Cortex of kidney (tissue), 1 donor: ENCODE measurements around the gene ENTPD5.
"Not testable (repeated sequence)": the region's sequence is repeated elsewhere in the genome, so short reads cannot be mapped to it uniquely, and the experiment has no call there.

ENCODE experiments used
- DNase-seq: peaks from one replicate; lab custom pipeline; 2025; lab: John Stamatoyannopoulos, UW

ENTPD5 gene

DNA sequence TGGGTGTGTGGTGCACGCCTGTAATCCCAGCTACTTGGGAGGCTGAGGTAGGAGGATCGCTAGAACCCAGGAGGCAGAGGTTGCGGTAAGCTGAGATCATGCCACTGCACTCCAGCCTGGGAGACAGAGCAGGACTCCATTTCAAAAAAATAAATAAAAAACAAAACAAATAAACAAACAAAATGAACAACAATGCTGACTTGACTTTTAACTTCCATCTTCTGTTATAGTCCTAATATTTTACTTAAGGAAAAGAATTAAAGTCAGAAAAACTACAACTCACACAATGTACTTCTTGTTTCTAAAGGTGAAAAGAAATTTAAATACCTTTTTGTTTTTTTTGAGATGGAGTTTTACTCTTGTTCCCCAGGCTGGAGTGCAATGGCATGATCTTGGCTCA lies 13.4 kb downstream of the ENTPD5 start:
- not testable (repeated sequence) for DNase-seq

- DNase-seq = no peak
These were observed 20.4 kb downstream of the ENTPD5 start for GRCh38 chr14:73998726-73999125.

GRCh38 chr14:73997944-73998447 lies 21.1 kb downstream of the ENTPD5 start:
- DNase-seq = no peak

GRCh38 chr14:73997108-73997943 lies 21.8 kb downstream of the ENTPD5 start:
- DNase-seq = no peak

DNA sequence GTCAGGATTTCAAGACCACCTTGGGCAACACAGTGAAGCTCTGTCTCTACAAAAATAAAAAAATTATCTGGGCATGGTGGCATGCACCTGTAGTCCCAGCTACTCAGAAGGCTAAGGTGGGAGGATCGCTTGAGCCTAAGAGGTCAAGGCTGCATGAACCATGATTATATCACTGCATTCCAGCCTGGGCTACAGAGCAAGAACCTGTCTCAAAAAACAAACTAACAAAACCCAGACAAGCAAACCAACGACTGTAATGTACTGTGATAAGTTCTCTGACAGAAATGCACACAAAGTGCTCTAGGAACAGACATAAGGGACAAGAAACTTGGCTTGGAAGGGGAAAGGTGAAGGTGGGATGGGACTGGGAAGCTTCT lies 22.4 kb downstream of the ENTPD5 start:
- DNase-seq = no peak

DNA sequence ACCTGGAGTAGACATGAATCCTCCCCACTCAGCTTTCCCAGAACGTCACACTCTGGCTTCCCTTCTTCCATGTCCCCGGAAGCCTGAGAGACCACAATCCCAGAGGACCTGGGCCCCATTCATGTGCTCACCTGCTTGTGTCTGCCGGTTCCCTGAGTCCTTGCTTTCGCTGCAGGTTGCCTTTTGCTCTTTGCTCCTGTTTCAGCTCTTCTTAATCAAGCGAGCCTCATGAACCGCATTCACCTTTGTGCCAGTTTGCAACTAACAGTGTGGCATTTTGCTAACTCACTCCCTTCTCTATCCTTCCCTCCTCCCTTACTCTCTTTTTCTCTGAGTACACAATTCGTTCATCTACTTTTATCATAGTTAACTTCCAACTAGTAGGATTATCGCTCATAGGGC lies 23.1 kb downstream of the ENTPD5 start:
- DNase-seq = no peak

DNA sequence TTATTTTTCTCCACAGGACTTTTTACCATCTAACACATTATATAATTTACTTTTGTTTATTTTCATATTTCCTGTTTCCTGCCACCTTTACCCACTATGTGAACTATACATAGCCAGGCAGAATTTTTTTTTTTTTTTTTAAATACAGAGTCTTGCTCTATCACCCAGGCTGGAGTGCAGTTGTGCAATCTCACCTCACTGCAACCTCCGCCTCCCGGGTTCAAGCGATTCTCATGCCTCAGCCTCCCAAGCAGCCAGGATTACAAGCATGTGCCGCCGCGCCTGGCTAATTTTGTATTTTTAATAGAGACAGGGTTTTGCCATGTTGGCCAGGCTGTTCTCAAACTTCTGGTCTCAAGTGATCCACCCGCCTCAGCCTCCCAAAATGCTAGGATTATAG lies 24.2 kb downstream of the ENTPD5 start:
- DNase-seq = not testable (repeated sequence)

DNA sequence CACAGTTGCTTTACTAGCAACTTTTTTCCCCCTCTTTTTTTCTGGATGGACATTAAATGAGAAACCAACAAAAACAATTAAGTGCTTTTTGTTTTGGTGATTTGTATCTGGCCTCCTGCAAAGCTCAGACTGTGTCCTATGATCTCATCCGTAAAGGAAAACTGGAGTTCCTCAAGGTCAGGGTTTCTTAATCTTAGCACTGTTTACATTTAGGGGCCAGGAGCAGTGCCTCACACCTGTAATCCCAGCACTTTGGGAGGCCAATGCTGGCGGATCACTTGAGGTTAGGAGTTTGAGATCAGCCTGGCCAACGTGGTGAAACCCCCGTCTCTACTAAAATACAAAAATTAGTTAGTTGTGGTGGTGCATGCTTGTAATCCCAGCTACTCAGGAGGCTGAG lies 28.0 kb downstream of the ENTPD5 start:
- no peak for DNase-seq

DNA sequence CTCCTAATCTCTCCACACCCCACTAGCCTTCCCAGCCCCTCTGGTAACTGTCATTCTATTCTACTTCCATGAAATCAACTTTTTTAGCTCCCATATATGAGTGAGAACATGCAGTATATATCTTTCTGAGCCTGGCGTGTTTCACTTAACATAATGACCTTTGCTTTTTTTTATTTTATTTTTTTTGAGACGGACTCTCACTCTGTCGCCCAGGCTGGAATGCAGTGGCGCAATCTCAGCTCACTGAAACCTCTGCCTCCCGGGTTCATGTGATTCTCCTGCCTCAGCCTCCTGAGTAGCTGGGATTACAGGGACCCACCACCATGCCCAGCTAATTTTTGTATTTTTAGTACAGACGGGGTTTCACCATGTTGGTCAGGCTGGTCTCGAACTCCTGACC lies 30.4 kb downstream of the ENTPD5 start:
- DNase-seq = not testable (repeated sequence)

DNA sequence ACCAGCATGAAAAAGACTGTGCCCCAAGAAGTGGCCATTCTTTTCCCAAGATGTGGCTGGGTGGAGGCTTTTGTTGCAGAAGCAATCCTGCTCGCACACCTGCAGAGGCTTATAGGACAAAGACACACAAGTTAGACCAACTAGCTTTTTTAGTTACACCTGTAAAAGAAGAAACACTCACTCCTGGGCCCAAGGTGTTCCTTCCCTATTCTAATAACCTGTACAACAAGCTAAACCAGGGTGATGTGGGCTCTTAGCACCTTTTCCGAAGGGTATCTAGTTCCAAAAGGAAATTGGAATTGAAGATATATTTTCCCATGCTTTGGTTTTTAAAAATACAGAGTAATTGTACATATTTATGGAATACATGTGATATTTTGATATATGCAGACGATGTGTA lies 31.0 kb downstream of the ENTPD5 start:
- DNase-seq = no peak

- no peak for DNase-seq
These were observed 41.2 kb downstream of the ENTPD5 start for GRCh38 chr14:73977896-73978295.

- no peak for DNase-seq
These were observed 43.0 kb downstream of the ENTPD5 start for GRCh38 chr14:73976125-73976524.

- DNase-seq = no peak
These were observed 45.6 kb downstream of the ENTPD5 start for GRCh38 chr14:73973497-73973896.

DNA sequence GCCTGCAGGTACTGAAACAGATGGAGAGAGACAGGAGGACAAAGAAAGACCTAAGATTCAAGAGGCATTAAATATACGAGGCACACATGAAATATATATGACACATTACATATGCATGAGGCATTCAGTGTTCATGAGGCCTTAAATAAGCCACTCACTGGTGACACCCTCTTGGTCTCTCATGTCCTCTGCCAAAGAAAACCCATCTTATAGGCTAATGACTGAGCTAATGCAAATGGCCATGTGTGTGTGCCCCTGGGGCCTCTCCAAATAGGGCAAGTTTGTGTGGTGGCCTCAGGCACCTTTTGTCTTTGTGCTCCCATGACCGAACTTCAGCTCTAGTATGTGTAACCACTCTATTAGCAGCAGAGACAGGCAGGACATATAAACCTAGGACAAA lies 50.2 kb downstream of the ENTPD5 start:
- no peak for DNase-seq

DNA sequence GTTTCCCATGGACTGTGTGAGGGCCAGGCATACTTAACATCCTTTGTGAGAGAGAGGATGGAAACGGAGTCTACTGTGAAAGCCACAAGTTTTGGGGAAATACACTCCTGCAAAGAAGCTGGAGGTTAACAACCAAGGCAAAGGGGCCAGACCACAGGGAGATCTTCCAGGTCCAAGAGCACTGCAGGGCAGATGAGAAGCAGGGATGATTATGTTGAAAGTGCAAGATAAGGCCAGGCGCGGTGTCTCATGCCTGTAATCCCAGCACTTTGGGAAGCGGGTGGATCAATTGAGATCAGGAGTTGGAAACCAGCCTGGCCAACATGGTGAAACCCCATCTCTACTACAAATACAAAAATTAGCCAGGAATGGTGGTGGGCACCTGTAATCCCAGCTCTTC lies 53.9 kb downstream of the ENTPD5 start:
- no peak for DNase-seq

DNA sequence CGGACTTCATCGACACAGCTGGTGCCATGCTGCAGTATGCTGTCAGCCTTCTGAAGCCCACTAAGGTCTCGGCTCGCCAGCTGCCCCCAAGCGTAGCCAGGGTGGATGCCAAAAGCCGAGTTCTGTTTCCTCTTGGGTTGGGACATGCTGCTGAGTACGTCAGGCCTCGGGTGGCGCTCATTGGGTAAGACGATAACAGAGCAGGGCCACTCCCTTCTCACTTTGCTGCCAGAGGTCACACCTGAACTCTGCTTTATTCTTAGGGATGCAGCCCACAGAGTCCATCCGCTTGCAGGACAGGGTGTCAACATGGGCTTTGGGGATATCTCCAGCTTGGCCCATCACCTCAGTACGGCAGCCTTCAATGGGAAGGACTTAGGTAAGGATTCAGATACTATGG lies 57.9 kb downstream of the ENTPD5 start:
- no peak for DNase-seq

- no peak for DNase-seq
These were observed 60.5 kb downstream of the ENTPD5 start for GRCh38 chr14:73958591-73958990.

DNA sequence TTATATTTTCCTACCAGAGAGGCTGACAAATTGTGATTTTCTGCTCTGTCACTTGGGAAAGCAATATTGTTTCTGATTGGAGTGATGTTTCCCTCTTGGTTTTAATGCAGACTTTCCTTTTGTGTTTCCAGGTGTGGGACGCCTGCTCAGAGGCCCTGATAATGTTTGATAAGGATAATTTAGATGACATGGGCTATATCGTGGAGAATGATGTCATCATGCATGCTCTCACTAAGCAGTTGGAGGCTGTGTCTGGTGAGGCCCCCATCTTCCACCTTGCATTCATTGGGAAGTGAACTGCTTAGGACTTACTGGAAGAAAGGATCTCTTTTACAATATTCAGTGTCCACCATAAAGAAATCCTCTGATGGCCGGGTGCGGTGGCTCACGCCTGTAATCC lies 63.4 kb downstream of the ENTPD5 start:
- no peak for DNase-seq

DNA sequence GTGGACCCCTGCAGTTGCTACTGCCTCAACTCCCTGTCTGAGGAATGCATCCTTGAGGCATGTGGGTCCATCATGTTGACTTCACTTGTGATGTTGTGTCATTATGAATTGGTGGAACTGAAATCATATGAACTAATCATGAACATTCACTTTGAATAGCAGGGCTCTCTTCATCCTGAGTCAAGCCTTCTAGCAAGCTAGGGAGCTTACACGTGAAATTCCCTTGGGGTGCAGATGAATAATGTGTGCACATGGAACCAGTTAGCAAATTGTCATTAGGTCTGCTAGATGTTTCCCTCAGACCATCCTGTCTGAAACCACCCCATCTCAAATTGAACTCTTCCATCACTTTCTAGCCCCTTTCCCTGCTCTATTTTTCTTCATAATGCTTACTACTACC lies 65.4 kb downstream of the ENTPD5 start:
- no peak for DNase-seq

DNA sequence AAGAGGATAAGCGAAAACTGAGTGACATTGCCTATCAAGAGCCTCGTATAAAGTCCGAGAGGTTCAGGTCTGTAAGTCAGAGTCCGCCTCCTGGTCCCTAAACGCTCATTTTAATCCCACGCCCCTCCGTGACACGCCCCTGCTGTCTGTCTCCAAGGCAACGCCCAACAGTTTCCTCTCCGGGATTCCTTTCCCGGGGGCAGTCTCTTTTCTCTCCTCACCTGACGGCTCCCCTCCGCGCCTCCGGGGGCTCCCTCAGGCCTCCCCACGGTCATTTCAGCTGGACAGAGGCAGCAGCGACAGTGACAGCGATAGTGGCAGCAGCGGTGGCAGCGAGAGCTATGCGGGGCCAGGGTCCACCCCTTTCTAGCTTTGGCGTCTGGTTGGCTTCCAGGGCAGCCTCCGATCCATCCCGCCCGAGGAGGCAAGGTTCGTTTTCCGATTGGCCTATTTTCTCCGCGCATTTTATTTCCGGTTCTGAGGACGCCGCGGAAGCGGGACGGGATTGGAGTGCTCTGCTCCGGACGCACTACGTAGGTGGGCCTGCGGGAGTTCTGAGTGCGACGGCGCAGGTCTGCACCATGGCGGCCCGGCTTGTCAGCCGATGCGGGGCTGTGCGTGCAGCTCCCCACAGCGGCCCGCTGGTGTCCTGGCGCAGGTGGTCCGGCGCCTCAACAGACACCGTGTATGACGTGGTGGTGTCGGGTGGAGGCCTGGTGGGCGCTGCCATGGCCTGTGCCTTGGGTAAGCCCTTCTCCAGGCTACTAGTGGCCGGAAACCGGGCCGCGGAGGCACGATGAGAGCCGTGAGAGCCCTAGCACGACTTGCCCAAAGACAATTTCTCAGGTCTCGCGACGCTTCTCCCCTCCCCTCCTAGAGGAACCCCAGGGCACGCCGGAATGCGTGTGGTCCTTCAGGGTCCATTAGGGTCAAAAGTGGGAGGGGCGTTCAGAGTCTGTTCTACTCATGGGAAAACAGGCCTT lies 69.0 kb downstream of the ENTPD5 start, which contains the start of the genes COQ6 and FAM161B:
TSS of gene COQ6 (plus strand) at position 551 of the 983 bp plus-strand sequence. CDS start at position 582, 31 bp downstream.
TSS of gene FAM161B (minus strand) at position 343 of the 983 bp plus-strand sequence. CDS start at position 275, 68 bp downstream.
- DNase-seq = peak; percentile 51

DNA sequence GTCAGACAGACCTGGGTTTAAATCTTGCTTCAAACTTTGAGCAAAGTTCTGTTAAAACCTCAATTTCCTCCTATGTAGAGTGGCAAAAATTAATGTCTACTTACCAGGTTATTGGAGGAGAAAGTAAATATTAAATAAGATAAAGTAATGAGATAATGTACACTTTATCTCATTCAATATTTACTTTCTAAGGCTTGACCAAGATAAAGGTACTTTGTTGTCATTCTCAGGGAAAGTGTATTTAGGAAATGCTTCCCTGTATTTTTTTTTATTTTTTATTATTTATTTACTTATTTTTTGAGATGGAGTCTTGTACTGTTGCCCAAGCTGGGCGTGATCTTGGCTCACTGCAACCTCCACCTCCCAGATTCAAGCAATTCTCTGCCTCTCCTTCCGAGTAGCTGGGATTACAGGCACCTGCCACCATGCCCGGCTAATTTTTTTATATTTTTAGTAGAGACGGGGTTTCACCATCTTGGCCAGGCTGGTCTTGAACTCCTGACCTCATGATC lies 73.9 kb downstream of the ENTPD5 start:
- no peak for DNase-seq
